KMS-11 (cell line): ENCODE data around the gene GALNT17.

ENCODE experiments used
- H2AFZ ChIP-seq: fragments of 200-600 bp; sonication (generic); 2 replicates; pipeline ENCODE4 v1.6.1; 2016; ENCODE audit warnings: antibody characterized with exemption, mixed run types, low read depth
- H3K27ac ChIP-seq: fragments of 200-600 bp; sonication (generic); 2 replicates; pipeline ENCODE4 v1.6.1; 2016; ENCODE audit warnings: mild to moderate bottlenecking, mixed run types
- H3K27me3 ChIP-seq: fragments of 200-600 bp; sonication (generic); 2 replicates; pipeline ENCODE4 v1.6.1; 2017; ENCODE audit warnings: mild to moderate bottlenecking, low read depth, mixed run types, moderate library complexity; ENCODE audit not compliant: insufficient read depth
- H3K36me3 ChIP-seq: fragments of 200-600 bp; sonication (generic); 2 replicates; pipeline ENCODE4 v1.6.1; 2017; ENCODE audit warnings: mild to moderate bottlenecking, mixed run types; ENCODE audit not compliant: insufficient read depth
- H3K4me1 ChIP-seq: fragments of 200-600 bp; sonication (generic); 2 replicates; pipeline ENCODE4 v1.6.1; 2016; ENCODE audit warnings: mild to moderate bottlenecking, low read depth, mixed run types; ENCODE audit not compliant: poor library complexity, severe bottlenecking
- H3K4me2 ChIP-seq: fragments of 200-600 bp; sonication (generic); 2 replicates; pipeline ENCODE4 v1.7.0; 2016; ENCODE audit warnings: mild to moderate bottlenecking, mixed run types
- H3K4me3 ChIP-seq: fragments of 200-600 bp; sonication (generic); IDR thresholded peaks from 2 replicates; pipeline ENCODE4 v1.6.1; 2017; ENCODE audit warnings: low read depth, low read length, mixed read lengths; ENCODE audit not compliant: insufficient read depth
- H3K79me2 ChIP-seq: fragments of 200-600 bp; sonication (generic); 2 replicates; pipeline ENCODE4 v1.6.1; 2016; ENCODE audit warnings: low read depth, mixed run types; ENCODE audit not compliant: insufficient read depth
- H3K9ac ChIP-seq: fragments of 200-600 bp; sonication (generic); 2 replicates; pipeline ENCODE4 v1.6.1; 2016; ENCODE audit warnings: mild to moderate bottlenecking, mixed run types
- H4K20me1 ChIP-seq: fragments of 200-600 bp; sonication (generic); 2 replicates; pipeline ENCODE4 v1.6.1; 2016; ENCODE audit warnings: mild to moderate bottlenecking, mixed run types; ENCODE audit not compliant: insufficient read depth
- CTCF ChIP-seq: fragments of 200-600 bp; sonication (generic); conservative IDR thresholded peaks from 2 replicates; pipeline ENCODE4 v1.6.1; 2017; ENCODE audit warnings: low read depth, mild to moderate bottlenecking, antibody characterized with exemption, low read length, moderate library complexity, mixed read lengths

The GALNT17 gene

GRCh38 chr7:71527213-71527612 is 395.3 kb downstream of the GALNT17 start:
- no peak for TF ChIP-seq CTCF
- H3K27me3 ChIP-seq: no peaks in the 10 kb centered on the region
- no peak overlapping the region for H3K4me2 ChIP-seq
- H3K27ac ChIP-seq: no peak overlapping the region
- no peak overlapping the region for H2AFZ ChIP-seq
- no peaks in the 10 kb centered on the region for H3K4me1 ChIP-seq
- no peaks in the 10 kb centered on the region for H3K79me2 ChIP-seq
- H3K36me3 ChIP-seq: no peaks in the 10 kb centered on the region
- no peak overlapping the region for H3K4me3 ChIP-seq
- no peaks in the 10 kb centered on the region for H4K20me1 ChIP-seq
- H3K9ac ChIP-seq: no peak overlapping the region

GRCh38 chr7:71535616-71536015 is 403.7 kb downstream of the GALNT17 start:
- TF ChIP-seq CTCF: no peak
- H3K79me2 ChIP-seq: no peaks in the 10 kb centered on the region
- H2AFZ ChIP-seq: no peak overlapping the region
- no peaks in the 10 kb centered on the region for H4K20me1 ChIP-seq
- no peak overlapping the region for H3K9ac ChIP-seq
- no peaks in the 10 kb centered on the region for H3K27me3 ChIP-seq
- H3K4me3 ChIP-seq: no peak overlapping the region
- no peak overlapping the region for H3K27ac ChIP-seq
- no peak overlapping the region for H3K4me2 ChIP-seq
- no peaks in the 10 kb centered on the region for H3K4me1 ChIP-seq
- no peaks in the 10 kb centered on the region; the same call in 1 of the 2 replicates for H3K36me3 ChIP-seq

- H4K20me1 ChIP-seq: no peaks in the 10 kb centered on the region
- H2AFZ ChIP-seq: no peak overlapping the region
- H3K9ac ChIP-seq: no peak overlapping the region
- H3K27me3 ChIP-seq: no peaks in the 10 kb centered on the region
- H3K4me3 ChIP-seq: no peak overlapping the region
- no peak overlapping the region for H3K4me2 ChIP-seq
- no peaks in the 10 kb centered on the region; the same call in 1 of the 2 replicates for H3K36me3 ChIP-seq
- H3K4me1 ChIP-seq: no peaks in the 10 kb centered on the region
- H3K27ac ChIP-seq: no peak overlapping the region
- H3K79me2 ChIP-seq: no peaks in the 10 kb centered on the region
- no peak for TF ChIP-seq CTCF
Measured at GRCh38 chr7:71538210-71538609, 406.3 kb downstream of the GALNT17 start.

GRCh38 chr7:71539615-71540014 is 407.7 kb downstream of the GALNT17 start:
- H3K79me2 ChIP-seq: no peaks in the 10 kb centered on the region
- no peak overlapping the region for H3K4me3 ChIP-seq
- H3K36me3 ChIP-seq: no peaks in the 10 kb centered on the region; the same call in 1 of the 2 replicates
- H4K20me1 ChIP-seq: no peaks in the 10 kb centered on the region
- no peak for TF ChIP-seq CTCF
- no peak overlapping the region for H3K9ac ChIP-seq
- H2AFZ ChIP-seq: no peak overlapping the region
- no peak overlapping the region for H3K4me2 ChIP-seq
- H3K4me1 ChIP-seq: no peaks in the 10 kb centered on the region
- no peaks in the 10 kb centered on the region for H3K27me3 ChIP-seq
- H3K27ac ChIP-seq: no peak overlapping the region
